T47D (cell line): ENCODE results near the gene FMC1.

Experiments
- DNase-seq, 2 experiments: peaks; one replicate each; pipeline versions ENCODE4 v3.0.0 to v3.0.0-alpha.2; 2011 to 2012; ENCODE audit warnings: low read depth in 1 of 2, low spot score in 1 of 2
- JUND ChIP-seq: IDR thresholded peaks from 2 replicates; pipeline ENCODE4 v1.6.1; 2012; ENCODE audit warnings: low read depth
- in situ Hi-C: cut with HindIII; loops from 2 replicates; pipeline ENCODE4 v1.10.0; 2016; ENCODE audit warnings: low sequenced_read_pairs, low pct_unique_long_range_greater_than_20kb

FMC1 gene

DNA sequence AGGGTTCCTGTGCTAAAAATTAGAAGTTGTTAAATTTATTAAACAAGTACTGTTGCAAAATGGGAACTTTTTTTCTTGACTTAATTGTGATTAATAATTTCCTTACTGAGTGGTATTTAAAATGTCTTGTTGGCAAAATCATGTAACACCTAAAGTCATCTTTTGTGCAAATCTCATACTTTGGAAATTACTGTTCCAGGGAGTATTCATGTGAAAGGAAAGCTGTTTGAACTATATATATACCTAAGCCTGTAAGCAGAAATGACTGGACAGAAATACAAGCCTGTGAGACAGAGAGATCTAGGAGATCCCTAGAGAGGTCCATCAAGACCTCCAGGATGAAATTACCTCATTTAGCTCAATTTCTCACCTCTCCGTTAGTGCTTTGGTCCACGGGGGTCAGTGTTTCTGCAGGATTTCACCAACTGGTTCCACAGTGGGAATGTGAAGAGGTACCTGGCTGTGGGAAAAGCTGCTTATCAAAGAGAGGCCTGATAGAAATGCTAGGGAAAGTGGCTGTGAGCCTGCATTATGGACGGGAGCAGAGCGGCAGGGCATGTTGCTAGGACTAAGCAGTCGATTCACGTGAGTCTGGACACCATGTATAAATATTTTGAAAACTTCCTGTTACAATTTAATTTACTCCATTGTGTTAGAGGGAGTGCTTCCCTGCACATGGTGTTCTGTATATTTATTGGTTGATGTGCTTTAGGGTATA, 26.5 kb downstream of the FMC1 start:
- in situ Hi-C loops = no loop called here
- TF ChIP-seq JUND = no peak
- no peak for DNase-seq

GRCh38 chr7:139370301-139370942, 29.3 kb downstream of the FMC1 start:
- DNase-seq = no peak
- in situ Hi-C loops = no loop called here
- TF ChIP-seq JUND = no peak

- no peak for TF ChIP-seq JUND
- no peak for DNase-seq
- in situ Hi-C loops = no loop called here
Measured at GRCh38 chr7:139370943-139371313, 29.8 kb downstream of the FMC1 start.

DNA sequence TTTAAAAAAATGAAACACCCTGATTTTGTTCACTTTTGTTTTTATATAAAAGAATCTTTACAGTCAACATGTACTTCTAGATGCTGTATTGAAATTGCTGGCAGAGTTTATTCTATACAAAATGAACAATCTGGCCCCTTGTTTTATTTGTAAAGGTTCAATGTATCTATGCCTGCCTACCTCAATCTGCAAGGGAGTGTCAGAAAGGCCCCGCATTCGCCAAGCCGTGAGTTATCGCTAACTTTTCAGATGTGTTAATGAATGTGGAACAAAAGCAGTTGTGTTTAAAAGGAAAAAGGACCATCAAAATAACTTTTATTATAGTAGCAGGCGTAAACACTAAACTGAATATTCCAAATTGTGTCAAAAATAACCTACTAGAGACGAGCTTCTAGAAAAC, 33.1 kb downstream of the FMC1 start:
- no peak for TF ChIP-seq JUND
- DNase-seq = no peak
- in situ Hi-C loops = no loop called here

DNA sequence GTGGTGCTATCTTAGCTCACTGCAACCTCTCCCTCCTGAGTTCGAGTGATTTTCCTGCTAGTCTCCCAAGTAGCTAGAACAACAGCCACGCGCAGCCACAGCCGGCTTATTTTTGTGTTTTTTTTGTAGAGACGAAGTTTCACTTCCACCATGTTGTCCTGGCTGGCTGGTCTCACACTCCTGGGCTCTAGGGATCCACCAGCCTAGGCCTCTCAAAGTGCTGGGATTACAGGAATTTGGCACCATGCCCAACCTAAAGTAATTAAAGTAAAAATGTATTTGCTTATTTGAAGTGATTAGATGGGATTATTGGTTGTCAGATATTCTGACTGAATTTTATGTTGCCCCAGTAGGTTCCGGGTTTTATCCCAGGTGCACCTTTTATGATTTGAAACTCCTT, 41.3 kb downstream of the FMC1 start:
- in situ Hi-C loops = no loop called here
- TF ChIP-seq JUND = no peak

GRCh38 chr7:139384611-139385010, 43.5 kb downstream of the FMC1 start:
- in situ Hi-C loops = no loop called here
- no peak for TF ChIP-seq JUND
- no peak for DNase-seq

More for the DNA sequence above, 41.3 kb downstream of the FMC1 start:
- no peak for DNase-seq

GRCh38 chr7:139387594-139387993, 46.5 kb downstream of the FMC1 start:
- no peak for DNase-seq
- in situ Hi-C loops = no loop called here
- TF ChIP-seq JUND = no peak

- DNase-seq = no peak
- in situ Hi-C loops = no loop called here
- TF ChIP-seq JUND = no peak
Measured at GRCh38 chr7:139389091-139389490, 48.0 kb downstream of the FMC1 start.

DNA sequence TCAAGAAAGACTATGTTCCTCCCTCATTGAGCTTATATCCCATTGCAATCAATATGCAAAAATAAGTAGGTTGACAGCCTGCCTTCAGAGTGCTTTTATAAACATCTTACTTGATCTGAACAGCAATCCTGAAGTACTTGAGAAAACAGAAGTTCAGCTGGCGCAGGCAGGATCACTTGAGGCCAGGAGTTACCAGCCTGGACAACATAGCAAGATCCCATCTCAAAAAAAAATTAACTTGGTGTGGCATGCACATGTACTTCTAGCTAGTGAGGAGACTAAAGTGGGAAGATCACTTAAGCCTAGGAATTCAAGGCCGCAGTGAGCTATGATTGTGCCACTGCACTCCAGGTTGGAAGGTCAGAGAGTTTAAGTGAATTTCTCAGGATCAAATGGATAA, 48.6 kb downstream of the FMC1 start:
- TF ChIP-seq JUND = no peak
- DNase-seq = no peak
- in situ Hi-C loops = no loop called here

DNA sequence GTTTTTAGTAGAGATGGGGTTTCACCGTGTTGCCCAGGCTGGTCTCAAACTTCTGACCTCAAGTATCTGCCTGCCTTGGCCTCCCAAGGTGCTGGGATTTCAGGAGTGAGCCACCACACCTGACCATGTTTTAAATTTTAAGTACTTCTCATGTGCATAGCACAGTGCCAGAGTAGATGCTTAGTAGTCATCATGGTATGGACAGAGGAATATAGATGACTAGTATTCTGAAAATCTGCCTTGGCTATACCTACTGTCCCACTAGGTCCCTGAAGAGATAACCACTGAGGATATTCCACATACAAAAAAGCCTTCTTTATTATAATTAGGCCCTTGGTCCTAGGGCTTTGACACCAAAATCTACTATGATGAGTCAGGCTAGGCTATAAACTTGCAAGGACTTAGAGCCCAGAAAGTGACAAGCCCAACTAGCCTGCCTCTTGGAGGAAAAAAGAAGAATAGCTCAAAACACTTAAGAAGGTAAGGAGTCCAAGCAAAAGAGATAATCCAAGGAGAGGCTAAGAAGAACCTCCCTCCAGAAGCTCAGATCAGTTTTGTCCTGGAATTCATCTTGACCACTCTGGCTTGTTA, 52.6 kb downstream of the FMC1 start:
- no peak for DNase-seq
- no peak for TF ChIP-seq JUND
- in situ Hi-C loops = no loop called here

DNA sequence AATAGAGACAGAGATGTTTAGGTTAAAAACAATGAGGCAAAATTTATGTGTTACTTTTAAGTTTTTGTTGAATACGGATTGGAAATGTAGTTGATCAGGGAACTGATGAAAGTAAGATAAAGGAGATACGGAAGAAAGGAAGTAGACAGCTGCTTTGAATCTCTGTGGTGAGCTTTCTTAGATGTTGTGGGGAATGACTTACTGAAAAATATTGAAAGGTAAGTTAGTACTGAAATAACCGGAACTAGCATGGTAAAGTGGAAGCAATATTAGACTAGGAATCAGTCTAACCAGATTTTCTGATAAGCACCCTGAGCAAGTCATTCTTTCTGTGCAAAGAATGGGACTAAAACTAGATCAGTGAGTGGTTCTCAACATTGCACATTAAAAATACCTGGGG, 53.4 kb downstream of the FMC1 start:
- DNase-seq = no peak
- in situ Hi-C loops = no loop called here
- no peak for TF ChIP-seq JUND
